Neural progenitor cell (in vitro differentiated cells): ENCODE results near the gene TIMP2. TPM values are rescaled to one million over a fixed set of nuclear protein-coding genes. Genes with fewer than 3 reads are reported as not detected.

Experiments
- DNase-seq: peaks from one replicate; pipeline ENCODE4 v3.0.0-alpha.2; 2016; ENCODE audit warnings: low spot score
- H2AFZ ChIP-seq: fragments of 200-600 bp; sonication (generic); replicated peaks from 2 replicates; pipeline ENCODE4 v1.6.1; 2016; ENCODE audit warnings: antibody characterized with exemption
- H3F3A ChIP-seq: fragments of 200-600 bp; sonication (generic); 2 replicates; pipeline ENCODE4 v1.6.1; 2016; ENCODE audit warnings: antibody characterized with exemption, low read depth
- H3K27ac ChIP-seq: fragments of 200-600 bp; sonication (generic); 2 replicates; pipeline ENCODE4 v1.5.1; 2016; ENCODE audit warnings: mild to moderate bottlenecking
- H3K27me3 ChIP-seq: fragments of 200-600 bp; sonication (generic); 2 replicates; pipeline ENCODE4 v1.6.1; 2016; ENCODE audit warnings: mild to moderate bottlenecking, moderate library complexity
- H3K36me3 ChIP-seq: fragments of 200-600 bp; sonication (generic); 2 replicates; pipeline ENCODE4 v1.5.1; 2016
- H3K4me1 ChIP-seq: fragments of 200-600 bp; sonication (generic); 2 replicates; pipeline ENCODE4 v1.6.1; 2016; ENCODE audit warnings: mixed run types
- H3K4me2 ChIP-seq: fragments of 200-600 bp; sonication (generic); 2 replicates; pipeline ENCODE4 v1.6.1; 2016
- H3K4me3 ChIP-seq: fragments of 200-600 bp; sonication (generic); 2 replicates; pipeline ENCODE4 v1.5.1; 2016
- H3K79me2 ChIP-seq: fragments of 200-600 bp; sonication (generic); 2 replicates; pipeline ENCODE4 v1.6.1; 2016; ENCODE audit warnings: low read depth
- H3K9ac ChIP-seq: fragments of 200-600 bp; sonication (generic); 2 replicates; pipeline ENCODE4 v1.6.1; 2016
- H3K9me3 ChIP-seq: fragments of 200-600 bp; sonication (generic); 2 replicates; pipeline ENCODE4 v1.5.1; 2016; ENCODE audit warnings: low read depth
- H4K20me1 ChIP-seq: fragments of 200-600 bp; sonication (generic); 2 replicates; pipeline ENCODE4 v1.6.1; 2016; ENCODE audit warnings: low read depth
- H3K27ac Mint-ChIP-seq: 3 replicates; pipeline ENCODE4 v1.8.0; 2021; ENCODE audit warnings: mixed read lengths
- H3K27me3 Mint-ChIP-seq: 2 replicates; pipeline ENCODE4 v1.8.0; 2022; ENCODE audit warnings: low read depth, mild to moderate bottlenecking, inconsistent platforms, moderate library complexity, mixed read lengths; ENCODE audit not compliant: insufficient read depth
- H3K36me3 Mint-ChIP-seq: 3 replicates; pipeline ENCODE4 v1.8.0; 2021; ENCODE audit warnings: mixed read lengths
- H3K4me1 Mint-ChIP-seq: 3 replicates; pipeline ENCODE4 v1.8.0; 2021; ENCODE audit warnings: mixed read lengths
- H3K4me3 Mint-ChIP-seq: 3 replicates; pipeline ENCODE4 v1.8.0; 2021; ENCODE audit warnings: mild to moderate bottlenecking, moderate library complexity, mixed read lengths
- H3K9me3 Mint-ChIP-seq: 3 replicates; pipeline ENCODE4 v1.8.0; 2020; ENCODE audit warnings: mixed read lengths
- EZH2 ChIP-seq: fragments of 200-600 bp; sonication (generic); IDR thresholded peaks from 2 replicates; pipeline ENCODE4 v1.6.1; 2017; ENCODE audit warnings: antibody characterized with exemption, mild to moderate bottlenecking, moderate library complexity
- EZH2phosphoT487 ChIP-seq: fragments of 200-600 bp; sonication (generic); IDR thresholded peaks from 2 replicates; pipeline ENCODE4 v1.6.1; 2017; ENCODE audit warnings: antibody characterized with exemption
- total RNA-seq: library from RNA; depleted of rRNA; stranded (reverse); fragments of >200 nt; gene quantifications from 2 replicates; pipeline ENCODE4 v1.2.3, GENCODE V29; 2015; ENCODE audit warnings: low replicate concordance
- TF ChIP-seq, protein P1 (sequence below): fragments of 200-600 bp; sonication (generic); IDR thresholded peaks from 2 replicates; pipeline ENCODE4 v1.5.1; 2017; ENCODE audit warnings: antibody characterized with exemption, mild to moderate bottlenecking

The TIMP2 gene
- total RNA-seq, 1 donor from 2014 or later, result 19.8 TPM

DNA sequence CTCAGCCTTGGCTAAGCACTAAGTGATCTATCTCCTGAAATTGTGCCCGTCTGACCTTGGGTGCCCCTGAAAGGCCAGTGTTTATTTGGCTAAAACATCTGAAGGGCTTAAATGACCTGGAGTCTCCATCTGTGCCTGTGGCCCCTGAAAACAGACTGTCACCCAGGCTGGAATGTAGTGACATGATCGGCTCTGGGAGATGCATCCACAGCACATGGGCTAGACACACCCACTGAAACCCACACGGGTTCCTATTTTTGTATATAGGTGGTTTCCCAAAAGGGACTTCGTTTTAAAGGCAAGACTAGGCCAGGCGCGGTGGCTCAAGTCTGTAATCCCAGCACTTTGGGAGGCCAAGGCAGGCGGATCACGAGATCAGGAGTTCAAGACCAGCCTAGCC is 35.7 kb downstream of the TIMP2 start:
- H3K27ac Mint-ChIP-seq, result no peak overlapping the region
- H3K36me3 Mint-ChIP-seq, result peaks cover 3% of the 10 kb centered on the region
- H3K4me3 Mint-ChIP-seq, result no peak overlapping the region
- Histone ChIP-seq H3K4me1 (peaks cover 4% of the 10 kb centered on the region), H3K4me3 (no peak overlapping the region), H3K4me2 (no peak overlapping the region), H3K36me3 (no peaks in the 10 kb centered on the region), H3K9me3 (no peaks in the 10 kb centered on the region), H4K20me1 (peaks cover 45% of the 10 kb centered on the region), H3K27me3 (no peaks in the 10 kb centered on the region), H3K9ac (no peak overlapping the region), H3K27ac (no peak overlapping the region), H2AFZ (no peak overlapping the region), H3K79me2 (peaks cover 9% of the 10 kb centered on the region), H3F3A (peaks cover 5% of the 10 kb centered on the region)
- H3K27me3 Mint-ChIP-seq, result peaks cover 2% of the 10 kb centered on the region
- H3K4me1 Mint-ChIP-seq, result peaks cover 51% of the 10 kb centered on the region
- TF ChIP-seq EZH2 (no peak), EZH2phosphoT487 (no peak)
- TF ChIP-seq, protein P1, sequence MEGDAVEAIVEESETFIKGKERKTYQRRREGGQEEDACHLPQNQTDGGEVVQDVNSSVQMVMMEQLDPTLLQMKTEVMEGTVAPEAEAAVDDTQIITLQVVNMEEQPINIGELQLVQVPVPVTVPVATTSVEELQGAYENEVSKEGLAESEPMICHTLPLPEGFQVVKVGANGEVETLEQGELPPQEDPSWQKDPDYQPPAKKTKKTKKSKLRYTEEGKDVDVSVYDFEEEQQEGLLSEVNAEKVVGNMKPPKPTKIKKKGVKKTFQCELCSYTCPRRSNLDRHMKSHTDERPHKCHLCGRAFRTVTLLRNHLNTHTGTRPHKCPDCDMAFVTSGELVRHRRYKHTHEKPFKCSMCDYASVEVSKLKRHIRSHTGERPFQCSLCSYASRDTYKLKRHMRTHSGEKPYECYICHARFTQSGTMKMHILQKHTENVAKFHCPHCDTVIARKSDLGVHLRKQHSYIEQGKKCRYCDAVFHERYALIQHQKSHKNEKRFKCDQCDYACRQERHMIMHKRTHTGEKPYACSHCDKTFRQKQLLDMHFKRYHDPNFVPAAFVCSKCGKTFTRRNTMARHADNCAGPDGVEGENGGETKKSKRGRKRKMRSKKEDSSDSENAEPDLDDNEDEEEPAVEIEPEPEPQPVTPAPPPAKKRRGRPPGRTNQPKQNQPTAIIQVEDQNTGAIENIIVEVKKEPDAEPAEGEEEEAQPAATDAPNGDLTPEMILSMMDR, result no peak
- DNase-seq, result no peak
- no peaks in the 10 kb centered on the region for H3K9me3 Mint-ChIP-seq

DNA sequence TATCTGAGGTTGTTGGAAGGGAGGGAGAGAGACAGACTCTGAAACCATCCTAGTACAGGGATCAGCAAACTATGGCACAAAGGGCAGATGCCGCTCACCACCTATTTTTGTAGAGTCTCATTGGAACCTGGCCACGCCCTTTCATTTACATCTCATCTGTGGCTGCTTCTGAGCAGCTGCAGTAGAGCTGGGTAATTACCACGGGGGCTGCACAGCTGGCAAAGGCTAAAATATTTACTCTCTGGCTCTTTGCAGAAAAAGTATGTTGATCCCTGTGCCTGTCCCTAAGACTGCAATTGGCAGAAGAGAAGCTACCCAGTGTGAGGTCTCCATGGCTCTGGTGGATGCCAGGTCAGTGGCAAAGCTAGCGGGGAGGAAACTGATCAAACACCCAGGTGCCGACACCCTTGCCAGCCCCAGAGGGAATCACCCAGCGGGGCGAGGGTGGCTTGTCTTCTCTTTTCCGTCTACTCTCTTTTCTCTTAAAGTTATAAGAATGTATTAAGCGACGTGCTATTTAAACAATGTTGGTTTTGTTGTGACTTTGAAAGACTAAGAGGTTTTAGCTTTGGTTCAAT is 36.2 kb downstream of the TIMP2 start:
- Histone ChIP-seq H3K9ac (no peak overlapping the region), H3K27ac (no peak overlapping the region), H3K27me3 (no peaks in the 10 kb centered on the region), H2AFZ (no peak overlapping the region), H3K4me3 (no peak overlapping the region), H3K4me1 (peaks cover 9% of the 10 kb centered on the region), H3K36me3 (no peaks in the 10 kb centered on the region), H3K79me2 (peaks cover 5% of the 10 kb centered on the region), H4K20me1 (peaks cover 45% of the 10 kb centered on the region), H3F3A (peaks cover 10% of the 10 kb centered on the region), H3K4me2 (no peak overlapping the region), H3K9me3 (no peaks in the 10 kb centered on the region)
- peaks cover 2% of the 10 kb centered on the region for H3K27me3 Mint-ChIP-seq
- peaks cover 3% of the 10 kb centered on the region for H3K36me3 Mint-ChIP-seq
- no peak for DNase-seq
- H3K4me1 Mint-ChIP-seq, result peaks cover 54% of the 10 kb centered on the region
- TF ChIP-seq, protein P1, result no peak
- TF ChIP-seq EZH2 (no peak), EZH2phosphoT487 (no peak)
- no peaks in the 10 kb centered on the region for H3K9me3 Mint-ChIP-seq
- no peak overlapping the region for H3K27ac Mint-ChIP-seq
- no peak overlapping the region for H3K4me3 Mint-ChIP-seq

DNA sequence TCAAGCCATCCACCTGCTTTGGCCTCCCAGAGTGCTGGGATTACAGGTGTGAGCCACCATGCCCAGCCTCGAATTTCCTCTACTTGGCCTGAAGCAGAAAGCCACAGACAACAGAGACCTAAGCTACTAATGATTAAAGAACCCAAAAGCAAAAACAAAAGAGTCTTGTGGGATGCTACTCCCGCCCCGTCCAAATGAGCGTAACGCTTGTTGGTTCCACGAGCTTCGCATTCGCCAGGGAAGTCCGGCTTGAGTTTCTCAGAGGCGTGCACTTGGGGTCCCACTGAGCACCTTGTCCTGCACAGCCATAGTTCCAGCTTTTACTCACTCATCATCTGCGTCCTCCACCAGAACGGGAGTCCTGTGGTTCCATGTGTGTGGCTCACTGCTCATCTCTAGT is 38.2 kb downstream of the TIMP2 start:
- no peak overlapping the region for H3K27ac ChIP-seq
- H3K4me2 ChIP-seq, result no peak overlapping the region
- no peaks in the 10 kb centered on the region for H3K9me3 ChIP-seq
- Mint-ChIP-seq H3K27ac (peak overlapping the region; percentile 72), H3K4me3 (no peak overlapping the region), H3K4me1 (peaks cover 55% of the 10 kb centered on the region), H3K9me3 (no peaks in the 10 kb centered on the region), H3K36me3 (peaks cover 3% of the 10 kb centered on the region), H3K27me3 (peaks cover 2% of the 10 kb centered on the region)
- no peak overlapping the region for H3K9ac ChIP-seq
- no peak overlapping the region for H3K4me3 ChIP-seq
- H3K27me3 ChIP-seq, result no peaks in the 10 kb centered on the region
- H3K36me3 ChIP-seq, result no peaks in the 10 kb centered on the region
- TF ChIP-seq EZH2, result no peak
- no peak for TF ChIP-seq EZH2phosphoT487
- TF ChIP-seq, protein P1, result no peak
- DNase-seq, result no peak
- peaks cover 22% of the 10 kb centered on the region for H3F3A ChIP-seq
- peaks cover 25% of the 10 kb centered on the region for H3K4me1 ChIP-seq
- peaks cover 15% of the 10 kb centered on the region for H3K79me2 ChIP-seq
- peaks cover 43% of the 10 kb centered on the region for H4K20me1 ChIP-seq
- H2AFZ ChIP-seq, result no peak overlapping the region
